Astrocyte (in vitro differentiated cells and primary cell): ENCODE data around the gene RCC2. TPM values are rescaled to one million over a fixed set of nuclear protein-coding genes. Genes with fewer than 3 reads are reported as not detected.

Source experiments
- DNase-seq: peaks from one replicate; pipeline ENCODE4 v3.0.0-alpha.2; 2010; ENCODE audit warnings: low read depth
- FAIRE-seq: peaks from 2 replicates; lab custom pipeline; 2011; peaks lifted over from hg19 to GRCh38; lab: Jason Lieb, UNC
- H2AFZ ChIP-seq: 2 replicates; pipeline ENCODE4 v1.6.0; 2012; ENCODE audit warnings: low read depth, low read length, inconsistent platforms
- H3K27ac ChIP-seq: 2 replicates; pipeline ENCODE4 v1.5.1; 2011; ENCODE audit warnings: low read depth, low read length, inconsistent platforms
- H3K27me3 ChIP-seq: 2 replicates; pipeline ENCODE4 v1.6.0; 2011; ENCODE audit warnings: low read length, inconsistent platforms; ENCODE audit not compliant: insufficient read depth
- H3K36me3 ChIP-seq: 2 replicates; pipeline ENCODE4 v1.5.1; 2011; ENCODE audit warnings: low read length, inconsistent platforms; ENCODE audit not compliant: insufficient read depth
- H3K4me1 ChIP-seq: 2 replicates; pipeline ENCODE4 v1.5.1; 2011; ENCODE audit warnings: low read length, inconsistent platforms; ENCODE audit not compliant: insufficient read depth
- H3K4me2 ChIP-seq: 2 replicates; pipeline ENCODE4 v1.6.0; 2012; ENCODE audit warnings: low read length, inconsistent platforms
- H3K4me3 ChIP-seq: 2 replicates; pipeline ENCODE4 v1.5.1; 2011; ENCODE audit warnings: low read depth, mild to moderate bottlenecking, low read length, inconsistent platforms; ENCODE audit not compliant: insufficient read depth
- H3K79me2 ChIP-seq: 2 replicates; pipeline ENCODE4 v1.6.0; 2012; ENCODE audit warnings: mild to moderate bottlenecking, low read length, inconsistent platforms; ENCODE audit not compliant: insufficient read depth
- H3K9ac ChIP-seq: 2 replicates; pipeline ENCODE4 v1.6.0; 2012; ENCODE audit warnings: mild to moderate bottlenecking, low read length, inconsistent platforms
- H3K9me3 ChIP-seq: 2 replicates; pipeline ENCODE4 v1.5.1; 2012; ENCODE audit warnings: low read depth, mild to moderate bottlenecking, low read length, inconsistent platforms; ENCODE audit not compliant: insufficient read depth
- H4K20me1 ChIP-seq: 2 replicates; pipeline ENCODE4 v1.6.0; 2012; ENCODE audit warnings: low read length, inconsistent platforms; ENCODE audit not compliant: insufficient read depth
- H3K27ac Mint-ChIP-seq: one replicate; pipeline ENCODE4 v1.8.0; 2021; ENCODE audit warnings: mild to moderate bottlenecking, mixed read lengths; ENCODE audit not compliant: unreplicated experiment
- H3K27me3 Mint-ChIP-seq: one replicate; pipeline ENCODE4 v1.8.0; 2021; ENCODE audit warnings: low read depth, mixed read lengths; ENCODE audit not compliant: unreplicated experiment
- H3K36me3 Mint-ChIP-seq: one replicate; pipeline ENCODE4 v1.8.0; 2021; ENCODE audit warnings: low read depth, mixed read lengths; ENCODE audit not compliant: unreplicated experiment
- H3K4me1 Mint-ChIP-seq: one replicate; pipeline ENCODE4 v1.8.0; 2021; ENCODE audit warnings: low read depth, mixed read lengths; ENCODE audit not compliant: unreplicated experiment
- H3K4me3 Mint-ChIP-seq: one replicate; pipeline ENCODE4 v1.8.0; 2021; ENCODE audit warnings: mild to moderate bottlenecking, moderate library complexity, mixed read lengths; ENCODE audit not compliant: unreplicated experiment
- H3K9me3 Mint-ChIP-seq: one replicate; pipeline ENCODE4 v1.8.0; 2021; ENCODE audit warnings: mild to moderate bottlenecking, mixed read lengths; ENCODE audit not compliant: unreplicated experiment
- CTCF ChIP-seq: IDR thresholded peaks from 2 replicates; pipeline ENCODE4 v1.5.1; 2011; ENCODE audit warnings: low read depth, mild to moderate bottlenecking, inconsistent platforms, low read length, moderate library complexity; ENCODE audit not compliant: insufficient read depth
- EZH2 ChIP-seq: IDR thresholded peaks from 2 replicates; pipeline ENCODE4 v1.6.1; 2012; ENCODE audit warnings: mild to moderate bottlenecking, low read length, inconsistent platforms; ENCODE audit not compliant: insufficient read depth
- total RNA-seq: library from RNA; stranded (reverse); gene quantifications from 2 replicates; pipeline ENCODE4 v1.2.1, GENCODE V29; 2021

Gene RCC2
- total RNA-seq, 1 donor from 2014 or later: 103 TPM

GRCh38 chr1:17462669-17463068 is 23.2 kb upstream of the RCC2 start:
- no peaks in the 10 kb centered on the region for H4K20me1 ChIP-seq
- no peak overlapping the region for H3K9ac ChIP-seq
- FAIRE-seq: no peak
- H3K4me1 Mint-ChIP-seq: no peaks in the 10 kb centered on the region
- no peaks in the 10 kb centered on the region for H3K4me1 ChIP-seq
- H3K36me3 Mint-ChIP-seq: no peaks in the 10 kb centered on the region
- H3K9me3 Mint-ChIP-seq: no peaks in the 10 kb centered on the region
- H3K9me3 ChIP-seq: no peaks in the 10 kb centered on the region
- no peak overlapping the region for H3K4me2 ChIP-seq
- no peak overlapping the region for H3K4me3 ChIP-seq
- no peaks in the 10 kb centered on the region for H3K27me3 ChIP-seq
- no peak overlapping the region for H3K4me3 Mint-ChIP-seq
- no peaks in the 10 kb centered on the region for H3K36me3 ChIP-seq
- H2AFZ ChIP-seq: no peak overlapping the region
- H3K79me2 ChIP-seq: no peaks in the 10 kb centered on the region
- TF ChIP-seq EZH2 (no peak), CTCF (no peak)
- no peak for DNase-seq
- peaks cover 10% of the 10 kb centered on the region for H3K27me3 Mint-ChIP-seq
- H3K27ac ChIP-seq: no peak overlapping the region
- no peak overlapping the region for H3K27ac Mint-ChIP-seq

- Mint-ChIP-seq H3K27ac (no peak overlapping the region), H3K4me1 (no peaks in the 10 kb centered on the region), H3K4me3 (no peak overlapping the region), H3K27me3 (peaks cover 8% of the 10 kb centered on the region), H3K36me3 (no peaks in the 10 kb centered on the region), H3K9me3 (no peaks in the 10 kb centered on the region)
- Histone ChIP-seq H4K20me1 (no peaks in the 10 kb centered on the region), H3K79me2 (no peaks in the 10 kb centered on the region), H3K4me1 (no peaks in the 10 kb centered on the region), H3K27me3 (no peaks in the 10 kb centered on the region), H3K9ac (no peak overlapping the region), H3K27ac (no peak overlapping the region), H3K36me3 (no peaks in the 10 kb centered on the region), H2AFZ (no peak overlapping the region), H3K4me3 (no peak overlapping the region), H3K9me3 (no peaks in the 10 kb centered on the region), H3K4me2 (no peak overlapping the region)
- TF ChIP-seq EZH2 (no peak), CTCF (no peak)
- no peak for FAIRE-seq
- no peak for DNase-seq
Measured at GRCh38 chr1:17460219-17460618, 20.7 kb upstream of the RCC2 start.

GRCh38 chr1:17458794-17459193 is 19.3 kb upstream of the RCC2 start:
- Histone ChIP-seq H4K20me1 (no peaks in the 10 kb centered on the region), H3K27me3 (no peaks in the 10 kb centered on the region), H3K9ac (no peak overlapping the region), H2AFZ (no peak overlapping the region), H3K4me1 (no peaks in the 10 kb centered on the region), H3K36me3 (no peaks in the 10 kb centered on the region), H3K9me3 (no peaks in the 10 kb centered on the region), H3K79me2 (no peaks in the 10 kb centered on the region), H3K4me2 (no peak overlapping the region), H3K27ac (no peak overlapping the region), H3K4me3 (no peak overlapping the region)
- no peak for TF ChIP-seq EZH2
- no peak for TF ChIP-seq CTCF
- Mint-ChIP-seq H3K9me3 (no peaks in the 10 kb centered on the region), H3K36me3 (no peaks in the 10 kb centered on the region), H3K4me1 (no peaks in the 10 kb centered on the region), H3K4me3 (no peak overlapping the region), H3K27ac (no peak overlapping the region), H3K27me3 (peaks cover 3% of the 10 kb centered on the region)
- no peak for FAIRE-seq
- no peak for DNase-seq
